ENCODE results near the gene SF3B2.

The SF3B2 gene

GRCh38 chr11:66048547-66049323, 3.4 kb upstream of the SF3B2 start, which contains the start of gene GAL3ST3:
GAL3ST3 (minus strand) TSS chr11:66049161; CDS start chr11:66045415, 3,746 bp downstream.
- Histone ChIP-seq H3K79me2 (ENCODE audit: control insufficient read depth, insufficient read depth, low read length) (peaks cover 15% of the 10 kb centered on the region), H2BK15ac (replicated peaks; ENCODE audit: low read depth) (no peak within 1 kb of the TSS), H3K4me2 (ENCODE audit: low read length) (peak within 1 kb of the TSS; percentile 71), H3K27ac (ENCODE audit: low read depth, low read length) (no peak within 1 kb of the TSS), H2AK5ac (ENCODE audit: low read length) (no peak within 1 kb of the TSS), H3K56ac (ENCODE audit: low read length) (peak within 1 kb of the TSS; percentile 86), H3K4me3 (ENCODE audit: low read length) (peak within 1 kb of the TSS; percentile 27), H3K9ac (ENCODE audit: low read length) (peak within 1 kb of the TSS; percentile 61), H3K18ac (ENCODE audit: low read length) (peak within 1 kb of the TSS; percentile 41), H3K79me1 (ENCODE audit: low read length) (peaks cover 5% of the 10 kb centered on the region), H4K8ac (ENCODE audit: low read depth, low read length) (peak within 1 kb of the TSS; percentile 69), H2BK120ac (ENCODE audit: low read depth, low read length) (no peak within 1 kb of the TSS), H2BK5ac (ENCODE audit: low read length) (no peak within 1 kb of the TSS), H3K23ac (ENCODE audit: low read length) (no peak within 1 kb of the TSS), H3K4ac (ENCODE audit: low read depth, low read length) (no peak within 1 kb of the TSS), H3K27me3 (ENCODE audit: insufficient read depth, low read length, poor library complexity) (no peaks in the 10 kb centered on the region), H3K36me3 (ENCODE audit: control insufficient read depth, insufficient read depth, low read length) (no peaks in the 10 kb centered on the region), H4K5ac (ENCODE audit: low read length) (no peak within 1 kb of the TSS), H3K4me1 (ENCODE audit: control insufficient read depth, low read depth, low read length) (peaks cover 3% of the 10 kb centered on the region)
- peak; percentile 52 for DNase-seq
- WGBS (ENCODE audit: extremely low coverage, insufficient coverage, low lambda C conversion rate): no CpG with 5 or more reads among the region's 39 CpGs

GRCh38 chr11:66050581-66051231, 1.5 kb upstream of the SF3B2 start:
- Histone ChIP-seq H3K56ac (ENCODE audit: low read length) (peak overlapping the region; percentile 81), H2BK5ac (ENCODE audit: low read length) (no peak overlapping the region), H2BK120ac (ENCODE audit: low read depth, low read length) (no peak overlapping the region), H3K18ac (ENCODE audit: low read length) (no peak overlapping the region), H3K23ac (ENCODE audit: low read length) (no peak overlapping the region), H2AK5ac (ENCODE audit: low read length) (no peak overlapping the region), H2BK15ac (replicated peaks; ENCODE audit: low read depth) (no peak overlapping the region), H3K36me3 (ENCODE audit: control insufficient read depth, insufficient read depth, low read length) (peaks cover 8% of the 10 kb centered on the region), H4K5ac (ENCODE audit: low read length) (no peak overlapping the region), H3K4me3 (ENCODE audit: low read length) (no peak overlapping the region), H3K4ac (ENCODE audit: low read depth, low read length) (no peak overlapping the region), H3K27me3 (ENCODE audit: insufficient read depth, low read length, poor library complexity) (no peaks in the 10 kb centered on the region), H3K9ac (ENCODE audit: low read length) (peak overlapping the region; percentile 82), H4K8ac (ENCODE audit: low read depth, low read length) (no peak overlapping the region), H3K4me2 (ENCODE audit: low read length) (no peak overlapping the region), H3K79me1 (ENCODE audit: low read length) (peaks cover 11% of the 10 kb centered on the region), H3K27ac (ENCODE audit: low read depth, low read length) (peak overlapping the region; percentile 98), H3K4me1 (ENCODE audit: control insufficient read depth, low read depth, low read length) (peaks cover 3% of the 10 kb centered on the region), H3K79me2 (ENCODE audit: control insufficient read depth, insufficient read depth, low read length) (peaks cover 18% of the 10 kb centered on the region)
- peak; percentile 30 for DNase-seq
- no CpG with 5 or more reads among the region's 5 CpGs for WGBS (ENCODE audit: extremely low coverage, insufficient coverage, low lambda C conversion rate)

GRCh38 chr11:66051371-66051765, 796 bp upstream of the SF3B2 start:
- Histone ChIP-seq H2BK15ac (replicated peaks; ENCODE audit: low read depth) (no peak overlapping the region), H3K27me3 (ENCODE audit: insufficient read depth, low read length, poor library complexity) (no peaks in the 10 kb centered on the region), H3K79me2 (ENCODE audit: control insufficient read depth, insufficient read depth, low read length) (peaks cover 18% of the 10 kb centered on the region), H3K4me2 (ENCODE audit: low read length) (peak overlapping the region; percentile 17), H3K23ac (ENCODE audit: low read length) (peak overlapping the region; percentile 2), H3K4ac (ENCODE audit: low read depth, low read length) (peak overlapping the region; percentile 92), H3K4me3 (ENCODE audit: low read length) (peak overlapping the region; percentile 50), H3K56ac (ENCODE audit: low read length) (peak overlapping the region; percentile 81), H3K18ac (ENCODE audit: low read length) (peak overlapping the region; percentile 97), H4K8ac (ENCODE audit: low read depth, low read length) (peak overlapping the region; percentile 30), H3K36me3 (ENCODE audit: control insufficient read depth, insufficient read depth, low read length) (peaks cover 8% of the 10 kb centered on the region), H3K79me1 (ENCODE audit: low read length) (peaks cover 11% of the 10 kb centered on the region), H3K9ac (ENCODE audit: low read length) (peak overlapping the region; percentile 82), H3K4me1 (ENCODE audit: control insufficient read depth, low read depth, low read length) (peaks cover 3% of the 10 kb centered on the region), H3K27ac (ENCODE audit: low read depth, low read length) (peak overlapping the region; percentile 98), H2BK5ac (ENCODE audit: low read length) (no peak overlapping the region), H2BK120ac (ENCODE audit: low read depth, low read length) (no peak overlapping the region), H4K5ac (ENCODE audit: low read length) (peak overlapping the region; percentile 84), H2AK5ac (ENCODE audit: low read length) (no peak overlapping the region)
- no CpG with 5 or more reads among the region's 12 CpGs for WGBS (ENCODE audit: extremely low coverage, insufficient coverage, low lambda C conversion rate)
- DNase-seq: no peak

- peaks cover 11% of the 10 kb centered on the region for H3K79me1 ChIP-seq (ENCODE audit: low read length)
- no peak overlapping the region for H2BK5ac ChIP-seq (ENCODE audit: low read length)
- H3K27me3 ChIP-seq (ENCODE audit: insufficient read depth, low read length, poor library complexity): no peaks in the 10 kb centered on the region
- H3K56ac ChIP-seq (ENCODE audit: low read length): peak overlapping the region; percentile 87
- no peak overlapping the region for H3K18ac ChIP-seq (ENCODE audit: low read length)
- H3K4ac ChIP-seq (ENCODE audit: low read depth, low read length): peak overlapping the region; percentile 81
- no peak overlapping the region for H3K23ac ChIP-seq (ENCODE audit: low read length)
- DNase-seq: no peak
- no CpG with 5 or more reads among the region's 17 CpGs for WGBS (ENCODE audit: extremely low coverage, insufficient coverage, low lambda C conversion rate)
- H3K4me3 ChIP-seq (ENCODE audit: low read length): peak overlapping the region; percentile 87
- H3K4me2 ChIP-seq (ENCODE audit: low read length): peak overlapping the region; percentile 50
- no peak overlapping the region for H4K8ac ChIP-seq (ENCODE audit: low read depth, low read length)
- H4K5ac ChIP-seq (ENCODE audit: low read length): no peak overlapping the region
- H3K79me2 ChIP-seq (ENCODE audit: control insufficient read depth, insufficient read depth, low read length): peaks cover 18% of the 10 kb centered on the region
- peak overlapping the region; percentile 90 for H3K9ac ChIP-seq (ENCODE audit: low read length)
- H2BK120ac ChIP-seq (ENCODE audit: low read depth, low read length): no peak overlapping the region
- no peak overlapping the region for H3K27ac ChIP-seq (ENCODE audit: low read depth, low read length)
- H3K4me1 ChIP-seq (ENCODE audit: control insufficient read depth, low read depth, low read length): peaks cover 3% of the 10 kb centered on the region
- peaks cover 9% of the 10 kb centered on the region for H3K36me3 ChIP-seq (ENCODE audit: control insufficient read depth, insufficient read depth, low read length)
- no peak overlapping the region for H2AK5ac ChIP-seq (ENCODE audit: low read length)
- H2BK15ac ChIP-seq (replicated peaks; ENCODE audit: low read depth): no peak overlapping the region
Observed at GRCh38 chr11:66052664-66052982, 459 bp downstream of the SF3B2 start.

- Histone ChIP-seq H2BK5ac (ENCODE audit: low read length) (no peak overlapping the region), H3K56ac (ENCODE audit: low read length) (no peak overlapping the region), H3K23ac (ENCODE audit: low read length) (no peak overlapping the region), H3K4me2 (ENCODE audit: low read length) (no peak overlapping the region), H4K5ac (ENCODE audit: low read length) (no peak overlapping the region), H3K79me2 (ENCODE audit: control insufficient read depth, insufficient read depth, low read length) (peaks cover 18% of the 10 kb centered on the region), H3K36me3 (ENCODE audit: control insufficient read depth, insufficient read depth, low read length) (peaks cover 25% of the 10 kb centered on the region), H2BK120ac (ENCODE audit: low read depth, low read length) (no peak overlapping the region), H3K9ac (ENCODE audit: low read length) (no peak overlapping the region), H2BK15ac (replicated peaks; ENCODE audit: low read depth) (no peak overlapping the region), H3K18ac (ENCODE audit: low read length) (no peak overlapping the region), H3K27me3 (ENCODE audit: insufficient read depth, low read length, poor library complexity) (no peaks in the 10 kb centered on the region), H3K79me1 (ENCODE audit: low read length) (peaks cover 11% of the 10 kb centered on the region), H3K4me1 (ENCODE audit: control insufficient read depth, low read depth, low read length) (peaks cover 3% of the 10 kb centered on the region), H2AK5ac (ENCODE audit: low read length) (no peak overlapping the region), H4K8ac (ENCODE audit: low read depth, low read length) (no peak overlapping the region), H3K4ac (ENCODE audit: low read depth, low read length) (no peak overlapping the region), H3K27ac (ENCODE audit: low read depth, low read length) (no peak overlapping the region), H3K4me3 (ENCODE audit: low read length) (no peak overlapping the region)
- DNase-seq: no peak
- no CpG with 5 or more reads among the region's 7 CpGs for WGBS (ENCODE audit: extremely low coverage, insufficient coverage, low lambda C conversion rate)
Observed at GRCh38 chr11:66055021-66055420, 2.9 kb downstream of the SF3B2 start.

Measured in mesendoderm (in vitro differentiated cells).